Stimulated activated naive B cell treated with anti-CD40 and anti-IgM and Interleukin-4, amounts not matched to agents 10 μg/mL and 1 μg/mL and 100 μg/mL, for 72 hours (primary cell): Measurements from ENCODE around the gene PTPRJ.
"Not testable (repeated sequence)": the region's sequence is repeated elsewhere in the genome, so short reads cannot be mapped to it uniquely, and the experiment has no call there.

Experiments used
- ATAC-seq, 2 donors: fragments of 150-1000 bp; cut with Tn5 transposase; replicated peaks; 2 replicates each; pipeline ENCODE4 v1.10.0; 2021; ENCODE audit warnings: moderate library complexity in 1 of 2
- DNase-seq: peaks from one replicate; pipeline ENCODE4 v3.0.0; 2021
- H3K27ac Mint-ChIP-seq: one replicate; pipeline ENCODE4 v1.8.0; 2022; ENCODE audit warnings: mild to moderate bottlenecking, mixed read lengths
- H3K27me3 Mint-ChIP-seq, 2 donors: one replicate each; pipeline ENCODE4 v1.8.0; 2022; ENCODE audit warnings: mixed read lengths in 2 of 2
- H3K36me3 Mint-ChIP-seq, 2 donors: one replicate each; pipeline ENCODE4 v1.8.0; 2022; ENCODE audit warnings: mixed read lengths in 2 of 2, mild to moderate bottlenecking in 1 of 2
- H3K4me1 Mint-ChIP-seq, 2 donors: one replicate each; pipeline ENCODE4 v1.8.0; 2022; ENCODE audit warnings: mixed read lengths in 2 of 2, mild to moderate bottlenecking in 1 of 2
- H3K4me3 Mint-ChIP-seq, 2 donors: one replicate each; pipeline ENCODE4 v1.8.0; 2022; ENCODE audit warnings: mild to moderate bottlenecking in 2 of 2, mixed read lengths in 2 of 2, moderate library complexity in 1 of 2
- H3K9me3 Mint-ChIP-seq, 2 donors: one replicate each; pipeline ENCODE4 v1.8.0; 2022; ENCODE audit warnings: mixed read lengths in 2 of 2, mild to moderate bottlenecking in 1 of 2

PTPRJ gene

GRCh38 chr11:47951504-47951903 lies 28.9 kb upstream of the PTPRJ start:
- DNase-seq, ATAC-seq, H3K4me3 Mint-ChIP-seq, H3K36me3 Mint-ChIP-seq, H3K27me3 Mint-ChIP-seq, H3K9me3 Mint-ChIP-seq, H3K27ac Mint-ChIP-seq: not testable (repeated sequence)
- H3K4me1 Mint-ChIP-seq = peaks cover 19 to 46% of the 10 kb centered on the region in 2 donors

GRCh38 chr11:47955061-47955755 lies 25.2 kb upstream of the PTPRJ start:
- Mint-ChIP-seq H3K9me3 (no peaks in the 10 kb centered on the region), H3K27me3 (no peaks in the 10 kb centered on the region), H3K4me1 (peaks cover 4 to 15% of the 10 kb centered on the region in 2 donors), H3K4me3 (no peak overlapping the region), H3K27ac (no peak overlapping the region), H3K36me3 (no peaks in the 10 kb centered on the region)
- ATAC-seq (no peak), DNase-seq (no peak)

- H3K4me3 Mint-ChIP-seq = no peak overlapping the region
- no peak overlapping the region for H3K27ac Mint-ChIP-seq
- H3K27me3 Mint-ChIP-seq = no peaks in the 10 kb centered on the region
- no peaks in the 10 kb centered on the region for H3K9me3 Mint-ChIP-seq
- H3K4me1 Mint-ChIP-seq = peaks cover 4 to 10% of the 10 kb centered on the region in 2 donors
- H3K36me3 Mint-ChIP-seq = no peaks in the 10 kb centered on the region
- DNase-seq (no peak), ATAC-seq (no peak)
These were observed 20.3 kb upstream of the PTPRJ start for GRCh38 chr11:47960015-47960414.

GRCh38 chr11:47961383-47961782 lies 19.0 kb upstream of the PTPRJ start:
- H3K9me3 Mint-ChIP-seq = no peaks in the 10 kb centered on the region
- no peak overlapping the region for H3K27ac Mint-ChIP-seq
- DNase-seq = no peak
- no peaks in the 10 kb centered on the region for H3K27me3 Mint-ChIP-seq
- H3K4me3 Mint-ChIP-seq = no peak overlapping the region
- peaks cover 4 to 6% of the 10 kb centered on the region in 2 donors for H3K4me1 Mint-ChIP-seq
- H3K36me3 Mint-ChIP-seq = no peaks in the 10 kb centered on the region
- ATAC-seq = no peak

- no peaks in the 10 kb centered on the region for H3K27me3 Mint-ChIP-seq
- peaks cover 4 to 6% of the 10 kb centered on the region in 2 donors for H3K4me1 Mint-ChIP-seq
- no peak overlapping the region for H3K27ac Mint-ChIP-seq
- DNase-seq (no peak), ATAC-seq (no peak)
- H3K4me3 Mint-ChIP-seq = no peak overlapping the region
- no peaks in the 10 kb centered on the region for H3K9me3 Mint-ChIP-seq
- H3K36me3 Mint-ChIP-seq = no peaks in the 10 kb centered on the region
These were observed 15.8 kb upstream of the PTPRJ start for GRCh38 chr11:47964546-47964945.

- ATAC-seq = no peak
- H3K27me3 Mint-ChIP-seq = no peaks in the 10 kb centered on the region
- H3K27ac Mint-ChIP-seq = no peak overlapping the region
- no peaks in the 10 kb centered on the region for H3K36me3 Mint-ChIP-seq
- no peak for DNase-seq
- peaks cover 1 to 4% of the 10 kb centered on the region in 2 donors for H3K4me1 Mint-ChIP-seq
- no peaks in the 10 kb centered on the region for H3K9me3 Mint-ChIP-seq
- no peak overlapping the region for H3K4me3 Mint-ChIP-seq
These were observed 12.5 kb upstream of the PTPRJ start for GRCh38 chr11:47967577-47968525.

- Mint-ChIP-seq H3K4me1 (peaks cover 5 to 6% of the 10 kb centered on the region in 2 donors), H3K27me3 (no peaks in the 10 kb centered on the region), H3K9me3 (no peaks in the 10 kb centered on the region), H3K27ac (no peak overlapping the region), H3K4me3 (no peak overlapping the region), H3K36me3 (no peaks in the 10 kb centered on the region)
- no peak for ATAC-seq
- DNase-seq = no peak
These were observed 11.0 kb upstream of the PTPRJ start for GRCh38 chr11:47969401-47969800.

- H3K27ac Mint-ChIP-seq = no peak overlapping the region
- no peak for ATAC-seq
- no peaks in the 10 kb centered on the region for H3K27me3 Mint-ChIP-seq
- H3K4me1 Mint-ChIP-seq = peaks cover 12 to 21% of the 10 kb centered on the region in 2 donors
- H3K9me3 Mint-ChIP-seq = no peaks in the 10 kb centered on the region
- DNase-seq = no peak
- H3K4me3 Mint-ChIP-seq = no peak overlapping the region
- H3K36me3 Mint-ChIP-seq = no peaks in the 10 kb centered on the region
These were observed 8.9 kb upstream of the PTPRJ start for GRCh38 chr11:47971501-47971900.

GRCh38 chr11:47973173-47973572 lies 7.2 kb upstream of the PTPRJ start:
- Mint-ChIP-seq H3K9me3 (no peaks in the 10 kb centered on the region), H3K27me3 (no peaks in the 10 kb centered on the region), H3K4me3 (no peak overlapping the region), H3K27ac (no peak overlapping the region), H3K36me3 (no peaks in the 10 kb centered on the region), H3K4me1 (peaks cover 12 to 25% of the 10 kb centered on the region in 2 donors)
- DNase-seq = no peak
- ATAC-seq = no peak

GRCh38 chr11:47976931-47977330 lies 3.4 kb upstream of the PTPRJ start:
- H3K9me3 Mint-ChIP-seq = no peaks in the 10 kb centered on the region
- ATAC-seq (no peak), DNase-seq (no peak)
- H3K36me3 Mint-ChIP-seq = peaks cover 1 to 3% of the 10 kb centered on the region in 2 donors
- H3K27ac Mint-ChIP-seq = no peak overlapping the region
- no peaks in the 10 kb centered on the region for H3K27me3 Mint-ChIP-seq
- no peak overlapping the region for H3K4me3 Mint-ChIP-seq
- peaks cover 22 to 46% of the 10 kb centered on the region in 2 donors for H3K4me1 Mint-ChIP-seq

GRCh38 chr11:47977623-47978022 lies 2.7 kb upstream of the PTPRJ start:
- no peaks in the 10 kb centered on the region for H3K27me3 Mint-ChIP-seq
- H3K27ac Mint-ChIP-seq = no peak overlapping the region
- H3K4me1 Mint-ChIP-seq = peaks cover 25 to 51% of the 10 kb centered on the region in 2 donors

GRCh38 chr11:47979378-47980087 lies 826 bp upstream of the PTPRJ start:
- peak overlapping the region; percentile 71 to 76 for H3K4me3 Mint-ChIP-seq
- DNase-seq (no peak), ATAC-seq (peak in 1 of 2 donors; percentile 4)
- no peaks in the 10 kb centered on the region for H3K9me3 Mint-ChIP-seq
- peaks cover 27 to 62% of the 10 kb centered on the region in 2 donors for H3K4me1 Mint-ChIP-seq
- peaks cover 5 to 8% of the 10 kb centered on the region in 2 donors for H3K36me3 Mint-ChIP-seq
- no peaks in the 10 kb centered on the region for H3K27me3 Mint-ChIP-seq
- no peak overlapping the region for H3K27ac Mint-ChIP-seq

More at GRCh38 chr11:47977623-47978022, 2.7 kb upstream of the PTPRJ start:
- DNase-seq = no peak
- no peak for ATAC-seq
- H3K36me3 Mint-ChIP-seq = peaks cover 1 to 3% of the 10 kb centered on the region in 2 donors
- H3K4me3 Mint-ChIP-seq = no peak overlapping the region
- no peaks in the 10 kb centered on the region for H3K9me3 Mint-ChIP-seq

GRCh38 chr11:47980907-47981621 lies 705 bp downstream of the PTPRJ start:
- no peaks in the 10 kb centered on the region for H3K9me3 Mint-ChIP-seq
- peaks cover 22 to 50% of the 10 kb centered on the region in 2 donors for H3K4me1 Mint-ChIP-seq
- no peaks in the 10 kb centered on the region for H3K27me3 Mint-ChIP-seq
- peak overlapping the region; percentile 81 to 88 for H3K4me3 Mint-ChIP-seq
- DNase-seq (no peak), ATAC-seq (peak; percentile 65 to 68)
- H3K36me3 Mint-ChIP-seq = peaks cover 6 to 8% of the 10 kb centered on the region in 2 donors
- no peak overlapping the region for H3K27ac Mint-ChIP-seq
